NCI-H748 treated with DMSO at 0.1 percent for 48 hours (cell line): ENCODE results near the gene RBKS.
"Not testable (repeated sequence)": the region's sequence is repeated elsewhere in the genome, so short reads cannot be mapped to it uniquely, and the experiment has no call there.

Experiments
- DNase-seq: peaks from one replicate; lab custom pipeline; 2025; lab: John Stamatoyannopoulos, UW

Gene RBKS

GRCh38 chr2:27871802-27872201 lies 18.4 kb downstream of the RBKS start:
- DNase-seq = no peak

- no peak for DNase-seq
These were observed 19.5 kb downstream of the RBKS start for GRCh38 chr2:27870724-27871123.

- DNase-seq = no peak
These were observed 20.4 kb downstream of the RBKS start for GRCh38 chr2:27869763-27870162.

- DNase-seq = no peak
These were observed 23.9 kb downstream of the RBKS start for GRCh38 chr2:27866237-27866636.

- not testable (repeated sequence) for DNase-seq
These were observed 26.2 kb downstream of the RBKS start for GRCh38 chr2:27863955-27864354.

- no peak for DNase-seq
These were observed 27.0 kb downstream of the RBKS start for GRCh38 chr2:27863146-27863545.

GRCh38 chr2:27860111-27860510 lies 30.1 kb downstream of the RBKS start:
- no peak for DNase-seq

- DNase-seq = no peak
These were observed 32.6 kb downstream of the RBKS start for GRCh38 chr2:27857417-27858172.

GRCh38 chr2:27856956-27857355 lies 33.2 kb downstream of the RBKS start:
- no peak for DNase-seq

GRCh38 chr2:27856386-27856785 lies 33.8 kb downstream of the RBKS start:
- DNase-seq = no peak

- no peak for DNase-seq
These were observed 34.7 kb downstream of the RBKS start for GRCh38 chr2:27855476-27855875.

- DNase-seq = no peak
These were observed 35.8 kb downstream of the RBKS start for GRCh38 chr2:27854229-27854862.

GRCh38 chr2:27852691-27853090 lies 37.5 kb downstream of the RBKS start:
- DNase-seq = no peak

GRCh38 chr2:27849558-27850205 lies 40.5 kb downstream of the RBKS start:
- DNase-seq = no peak

GRCh38 chr2:27847333-27847732 lies 42.9 kb downstream of the RBKS start:
- DNase-seq = no peak

- DNase-seq = no peak
These were observed 45.3 kb downstream of the RBKS start for GRCh38 chr2:27844821-27845255.

GRCh38 chr2:27843992-27844391 lies 46.2 kb downstream of the RBKS start:
- DNase-seq = no peak

- no peak for DNase-seq
These were observed 47.3 kb downstream of the RBKS start for GRCh38 chr2:27842894-27843293.

GRCh38 chr2:27839022-27839618 lies 51.1 kb downstream of the RBKS start:
- no peak for DNase-seq

- no peak for DNase-seq
These were observed 51.7 kb downstream of the RBKS start for GRCh38 chr2:27838502-27838901.

GRCh38 chr2:27833931-27834330 lies 56.3 kb downstream of the RBKS start:
- no peak for DNase-seq

GRCh38 chr2:27832396-27832795 lies 57.8 kb downstream of the RBKS start:
- no peak for DNase-seq
